Retinal pigment epithelial cell (primary cell): ENCODE measurements around the gene RUVBL1.
A peak's percentile ranks its signal among the peaks of the same experiment; 100 is the strongest.

ENCODE experiments used
- DNase-seq: peaks from one replicate; pipeline ENCODE4 v3.0.0-alpha.2; 2010; ENCODE audit warnings: low read depth
- H3K4me3 ChIP-seq: 2 replicates; pipeline ENCODE4 v1.5.1; 2011; ENCODE audit warnings: mild to moderate bottlenecking, low read length, control low read depth, moderate library complexity
- CTCF ChIP-seq: conservative IDR thresholded peaks from 2 replicates; pipeline ENCODE4 v1.5.1; 2011; ENCODE audit warnings: low read depth, low read length, control low read depth, inconsistent platforms

Gene RUVBL1

DNA sequence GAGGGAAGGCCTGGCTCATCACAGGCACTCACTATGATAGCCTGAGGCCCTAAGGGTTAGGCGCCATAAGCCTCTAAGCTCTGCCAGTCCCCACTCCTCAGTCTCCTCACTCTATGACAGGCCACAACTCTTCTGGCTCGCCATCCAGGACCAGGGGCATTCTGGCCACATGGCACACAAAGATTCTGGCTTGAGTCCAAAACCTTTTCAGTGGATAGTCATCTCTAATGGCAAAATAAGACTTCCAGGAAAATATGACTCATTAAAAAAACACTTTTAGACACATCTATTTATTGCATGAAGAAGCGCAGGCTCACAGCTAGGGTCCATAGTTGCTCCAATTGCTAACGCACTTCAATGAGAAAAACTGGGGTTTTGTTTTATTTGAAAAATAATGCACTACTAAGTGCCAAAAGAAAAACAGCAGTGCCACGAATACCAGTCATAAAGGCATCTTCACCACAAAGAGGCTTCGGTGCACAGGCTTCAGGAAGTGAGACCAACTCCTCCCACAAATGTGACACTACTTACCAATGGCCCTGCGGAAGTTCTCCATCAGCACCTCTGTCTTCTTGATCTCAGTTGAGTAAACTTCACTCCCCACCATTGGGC is 11.1 kb downstream of the RUVBL1 start:
- DNase-seq = peak; percentile 49
- TF ChIP-seq CTCF = no peak
- H3K4me3 ChIP-seq = no peak overlapping the region

GRCh38 chr3:128111147-128111546 is 12.5 kb downstream of the RUVBL1 start:
- H3K4me3 ChIP-seq = no peak overlapping the region

GRCh38 chr3:128107834-128108233 is 15.8 kb downstream of the RUVBL1 start:
- no peak for TF ChIP-seq CTCF
- H3K4me3 ChIP-seq = no peak overlapping the region
- DNase-seq = no peak

More at GRCh38 chr3:128111147-128111546, 12.5 kb downstream of the RUVBL1 start:
- no peak for TF ChIP-seq CTCF
- no peak for DNase-seq

- DNase-seq = no peak
- H3K4me3 ChIP-seq = no peak overlapping the region
- TF ChIP-seq CTCF = no peak
Measured at GRCh38 chr3:128103136-128103676, 20.4 kb downstream of the RUVBL1 start.

GRCh38 chr3:128100638-128101037 is 23.0 kb downstream of the RUVBL1 start:
- no peak for TF ChIP-seq CTCF
- DNase-seq = no peak
- H3K4me3 ChIP-seq = no peak overlapping the region

- no peak overlapping the region for H3K4me3 ChIP-seq
- no peak for TF ChIP-seq CTCF
- DNase-seq = no peak
Measured at GRCh38 chr3:128100161-128100560, 23.5 kb downstream of the RUVBL1 start.

DNA sequence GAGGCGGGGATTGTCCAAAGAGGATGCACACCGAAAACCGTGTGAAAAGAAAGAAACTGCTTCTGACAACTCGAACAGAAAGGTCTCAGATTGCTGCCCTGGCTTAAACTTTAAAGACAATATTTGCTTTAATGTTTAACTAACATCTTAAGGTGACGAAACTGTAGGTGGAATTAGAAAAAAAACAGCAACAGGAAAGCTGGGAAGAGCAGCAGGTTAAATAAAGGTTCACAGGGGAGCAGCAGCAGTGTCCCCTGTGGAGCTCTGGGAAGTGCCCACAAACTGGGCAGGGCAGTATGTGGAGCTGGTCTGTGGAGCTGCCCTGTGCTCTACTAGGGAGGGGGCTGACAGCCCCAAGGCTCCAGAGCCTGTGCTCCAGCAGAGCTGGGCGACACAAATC is 25.4 kb downstream of the RUVBL1 start:
- TF ChIP-seq CTCF = no peak
- DNase-seq = no peak
- H3K4me3 ChIP-seq = no peak overlapping the region
